Spinal cord (tissue), 10 donors: Measurements from ENCODE around the gene ZNF236. TPM values are rescaled to one million over a fixed set of nuclear protein-coding genes. Genes with fewer than 3 reads are reported as not detected.
A peak's percentile ranks its signal among the peaks of the same experiment; 100 is the strongest.

Experiments used
- DNase-seq, 6 donors: peaks; one replicate each; pipeline versions ENCODE4 v3.0.0 to v3.0.0-alpha.2; 2013 to 2015; ENCODE audit warnings: low spot score in 6 of 6, low read depth in 4 of 6
- H3K27ac ChIP-seq: one replicate; pipeline ENCODE4 v1.5.1; 2013; ENCODE audit warnings: low read depth, low read length, control low read depth
- H3K27me3 ChIP-seq: one replicate; pipeline ENCODE4 v1.6.1; 2013; ENCODE audit warnings: low read length; ENCODE audit not compliant: control insufficient read depth, insufficient read depth
- H3K36me3 ChIP-seq: one replicate; pipeline ENCODE4 v1.6.1; 2013; ENCODE audit warnings: low read length; ENCODE audit not compliant: control insufficient read depth, insufficient read depth
- H3K4me1 ChIP-seq: one replicate; pipeline ENCODE4 v1.6.1; 2013; ENCODE audit warnings: low read length; ENCODE audit not compliant: control insufficient read depth, insufficient read depth
- H3K4me3 ChIP-seq: one replicate; pipeline ENCODE4 v1.5.1; 2013; ENCODE audit warnings: low read depth, low read length, control low read depth
- H3K9me3 ChIP-seq: one replicate; pipeline ENCODE4 v1.6.1; 2013; ENCODE audit warnings: low read length; ENCODE audit not compliant: control insufficient read depth, insufficient read depth
- WGBS: methylation state at CpG from one replicate; pipeline ENCODE4 v1.1.5; 2013; ENCODE audit warnings: missing lambda C conversion rate; ENCODE audit not compliant: insufficient coverage; 5-methylcytosine and 5-hydroxymethylcytosine counted together
- polyA plus RNA-seq, 2 donors: library from polyadenylated mRNA; unstranded; fragments of 120-200 nt; gene quantifications; one replicate each; pipeline ENCODE4 v1.2.1, GENCODE V29; 2013; ENCODE audit not compliant: insufficient read length in 2 of 2
- total RNA-seq, 2 donors: library from RNA; depleted of rRNA in 1 of 2; stranded (reverse); fragments of 120-200 nt in 1 of 2; fragments of >200 nt in 1 of 2; gene quantifications; one replicate each; pipeline versions ENCODE4 v1.2.3 to v1.2.4, GENCODE V29; 2013 to 2014
- donor health status: healthy.

The ZNF236 gene
- total and polyA plus RNA-seq, 4 donors, result 7.6 to 23.0 (median 13.6) TPM

- H3K9me3 ChIP-seq, result no peaks in the 10 kb centered on the region
- no peak for DNase-seq
- H3K27me3 ChIP-seq, result no peaks in the 10 kb centered on the region
- H3K4me1 ChIP-seq, result peaks cover 6% of the 10 kb centered on the region
- peaks cover 22% of the 10 kb centered on the region for H3K36me3 ChIP-seq
- H3K27ac ChIP-seq, result no peak overlapping the region
- H3K4me3 ChIP-seq, result no peak overlapping the region
- 98% methylated on average over 8 of the region's 8 CpGs for WGBS
Measured at GRCh38 chr18:76948345-76948744, 126.0 kb downstream of the ZNF236 start.

- Histone ChIP-seq H3K27me3 (no peaks in the 10 kb centered on the region), H3K27ac (no peak overlapping the region), H3K36me3 (peaks cover 32% of the 10 kb centered on the region), H3K4me1 (peaks cover 11% of the 10 kb centered on the region), H3K4me3 (no peak overlapping the region), H3K9me3 (no peaks in the 10 kb centered on the region)
- WGBS, result 100% methylated on average over 5 of the region's 12 CpGs
- no peak for DNase-seq
Measured at GRCh38 chr18:76951456-76952247, 129.3 kb downstream of the ZNF236 start.

GRCh38 chr18:76952747-76953146 is 130.4 kb downstream of the ZNF236 start:
- H3K36me3 ChIP-seq, result peaks cover 33% of the 10 kb centered on the region
- WGBS, result 62% methylated on average over 4 of the region's 4 CpGs
- no peaks in the 10 kb centered on the region for H3K9me3 ChIP-seq
- H3K4me1 ChIP-seq, result peaks cover 11% of the 10 kb centered on the region
- no peak overlapping the region for H3K4me3 ChIP-seq
- no peak overlapping the region for H3K27ac ChIP-seq
- DNase-seq, result no peak
- no peaks in the 10 kb centered on the region for H3K27me3 ChIP-seq

- Histone ChIP-seq H3K27me3 (no peaks in the 10 kb centered on the region), H3K9me3 (no peaks in the 10 kb centered on the region), H3K36me3 (peaks cover 35% of the 10 kb centered on the region), H3K4me1 (peaks cover 11% of the 10 kb centered on the region), H3K27ac (peak overlapping the region; percentile 57), H3K4me3 (no peak overlapping the region)
- peak in 1 of 6 donors; percentile 59 for DNase-seq
- WGBS, result 29% methylated on average over 4 of the region's 6 CpGs
Measured at GRCh38 chr18:76953156-76953555, 130.8 kb downstream of the ZNF236 start.

- no peaks in the 10 kb centered on the region for H3K9me3 ChIP-seq
- H3K36me3 ChIP-seq, result peaks cover 37% of the 10 kb centered on the region
- no peaks in the 10 kb centered on the region for H3K27me3 ChIP-seq
- WGBS, result 42% methylated on average over 4 of the region's 12 CpGs
- H3K27ac ChIP-seq, result peak overlapping the region; percentile 57
- DNase-seq, result peak in 4 of 6 donors; percentile 31 to 80 (median 51)
- H3K4me3 ChIP-seq, result no peak overlapping the region
- H3K4me1 ChIP-seq, result peaks cover 17% of the 10 kb centered on the region
Measured at GRCh38 chr18:76953583-76954233, 131.4 kb downstream of the ZNF236 start.

- DNase-seq, result no peak
- Histone ChIP-seq H3K4me3 (no peak overlapping the region), H3K36me3 (peaks cover 41% of the 10 kb centered on the region), H3K9me3 (no peaks in the 10 kb centered on the region), H3K27ac (no peak overlapping the region), H3K4me1 (peaks cover 23% of the 10 kb centered on the region), H3K27me3 (no peaks in the 10 kb centered on the region)
- WGBS, result 97% methylated on average over 28 of the region's 28 CpGs
Measured at GRCh38 chr18:76955524-76956170, 133.3 kb downstream of the ZNF236 start.

- Histone ChIP-seq H3K27me3 (no peaks in the 10 kb centered on the region), H3K9me3 (no peaks in the 10 kb centered on the region), H3K4me3 (no peak overlapping the region), H3K4me1 (peaks cover 23% of the 10 kb centered on the region), H3K36me3 (peaks cover 45% of the 10 kb centered on the region), H3K27ac (no peak overlapping the region)
- no peak for DNase-seq
- 96% methylated on average over 4 of the region's 11 CpGs for WGBS
Measured at GRCh38 chr18:76956648-76957047, 134.3 kb downstream of the ZNF236 start.

- no peaks in the 10 kb centered on the region for H3K9me3 ChIP-seq
- peaks cover 22% of the 10 kb centered on the region for H3K4me1 ChIP-seq
- no peaks in the 10 kb centered on the region for H3K27me3 ChIP-seq
- H3K36me3 ChIP-seq, result peaks cover 41% of the 10 kb centered on the region
- no peak overlapping the region for H3K27ac ChIP-seq
- DNase-seq, result no peak
- WGBS, result 87% methylated on average over 14 of the region's 18 CpGs
- no peak overlapping the region for H3K4me3 ChIP-seq
Measured at GRCh38 chr18:76957384-76958355, 135.3 kb downstream of the ZNF236 start.
